ENCODE measurements around the gene KANSL1.

- TF ChIP-seq CTCF (conservative IDR thresholded peaks at IDR 0.05; ENCODE audit: low read depth, low read length) (no peak), EZH2phosphoT487 (IDR thresholded peaks at IDR 0.05; ENCODE audit: borderline replicate concordance, low read length) (no peak), EZH2 (IDR thresholded peaks at IDR 0.05; ENCODE audit: low read length, unreplicated experiment) (no peak)
These were observed 72.0 kb downstream of the KANSL1 start for GRCh38 chr17:46121165-46121764.

Measured in PC-3 (cell line).